ENCODE results near the gene LENG9. TPM values are rescaled to one million over a fixed set of nuclear protein-coding genes. Genes with fewer than 3 reads are reported as not detected.

LENG9 gene
- total RNA-seq, 1 experiment from 2014 or later, result 8.2 TPM

DNA sequence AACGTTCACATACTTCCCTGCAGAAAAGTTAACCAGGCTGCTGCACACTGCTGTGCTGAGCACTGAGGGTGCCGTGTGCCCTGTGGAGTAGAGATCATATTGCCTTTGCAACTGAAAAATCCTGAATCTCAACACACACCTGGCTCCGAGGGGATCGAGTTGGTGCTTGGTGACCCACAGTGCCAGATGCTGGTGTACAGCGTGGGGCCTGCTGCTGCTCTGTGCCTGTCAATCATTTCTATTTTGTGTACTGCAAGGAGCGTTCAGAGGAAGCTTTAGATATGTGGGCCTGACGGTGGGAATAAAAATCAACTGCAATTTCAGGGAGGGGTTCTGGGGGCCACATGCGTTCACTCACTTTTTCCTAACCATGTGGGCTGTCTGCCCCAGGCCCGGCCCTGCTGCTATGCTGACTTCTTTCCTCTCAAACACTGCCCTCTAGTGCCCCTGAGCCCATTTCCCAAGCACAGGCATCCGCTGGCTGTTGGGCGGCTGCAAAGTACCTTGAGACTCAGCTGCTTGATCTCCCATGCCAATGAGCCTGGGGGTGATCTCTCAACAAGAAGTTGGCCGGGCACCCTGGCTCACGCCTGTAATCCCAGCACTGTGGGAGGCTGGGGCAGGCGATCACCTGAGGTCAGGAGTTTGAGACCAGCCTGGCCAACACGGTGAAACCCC lies 24.3 kb downstream of the LENG9 start:
- no peak for DNase-seq (ENCODE audit: low read depth)

DNA sequence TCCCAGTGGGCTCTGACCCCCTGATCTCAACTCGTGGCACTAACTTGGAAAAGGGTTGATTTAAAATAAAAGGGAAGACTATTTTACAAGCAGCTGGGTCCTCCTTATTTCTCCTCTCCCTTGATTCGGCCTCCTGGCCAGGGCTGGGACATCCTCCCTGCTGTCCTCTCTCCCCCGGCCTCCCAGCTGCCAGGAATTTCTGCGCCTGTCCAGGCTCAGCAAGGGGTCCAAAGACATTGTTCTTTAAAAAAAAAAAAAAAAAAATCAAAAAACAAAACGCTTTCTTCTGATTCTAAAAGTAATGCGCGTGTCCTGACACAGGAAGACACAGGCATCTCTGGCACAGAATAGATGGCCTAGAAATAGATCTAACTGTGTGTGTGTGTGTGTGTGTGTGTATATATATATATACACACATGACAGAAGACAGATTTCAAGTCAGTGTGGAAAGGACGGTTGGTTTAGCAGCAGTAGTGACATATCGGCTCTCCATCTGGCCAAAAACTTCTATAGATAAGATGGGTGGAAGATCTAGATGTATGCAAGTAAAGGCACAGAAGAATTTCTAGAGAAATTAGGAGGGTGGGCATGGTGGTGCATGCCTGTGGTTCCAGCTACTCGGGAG lies 26.8 kb downstream of the LENG9 start:
- no peak for DNase-seq (ENCODE audit: low read depth)

DNA sequence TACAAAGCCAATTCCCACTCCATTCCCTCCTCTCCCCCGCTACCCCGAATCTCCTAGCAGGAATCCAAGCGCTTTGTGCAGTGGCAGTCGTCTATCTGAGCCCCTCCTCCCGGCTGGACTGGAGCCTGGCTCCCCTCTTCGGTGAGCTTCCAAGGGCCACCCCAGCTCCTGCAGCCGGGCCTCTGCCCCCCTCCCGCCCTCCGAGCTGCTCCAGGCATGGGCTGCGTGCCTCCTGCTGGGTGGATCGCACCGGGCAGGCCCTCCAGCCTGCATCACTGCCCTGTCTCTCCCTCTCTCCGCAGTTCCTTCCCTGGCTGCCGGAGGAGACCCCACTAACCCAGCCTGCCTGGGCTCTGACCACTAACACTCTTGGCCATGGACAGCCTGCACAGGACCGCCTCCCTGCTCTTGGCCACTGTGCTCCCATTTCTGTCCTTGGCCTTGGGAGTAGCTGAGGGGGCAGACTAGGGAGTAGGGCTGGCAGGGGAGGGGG lies 27.5 kb downstream of the LENG9 start:
- no peak for DNase-seq (ENCODE audit: low read depth)

DNA sequence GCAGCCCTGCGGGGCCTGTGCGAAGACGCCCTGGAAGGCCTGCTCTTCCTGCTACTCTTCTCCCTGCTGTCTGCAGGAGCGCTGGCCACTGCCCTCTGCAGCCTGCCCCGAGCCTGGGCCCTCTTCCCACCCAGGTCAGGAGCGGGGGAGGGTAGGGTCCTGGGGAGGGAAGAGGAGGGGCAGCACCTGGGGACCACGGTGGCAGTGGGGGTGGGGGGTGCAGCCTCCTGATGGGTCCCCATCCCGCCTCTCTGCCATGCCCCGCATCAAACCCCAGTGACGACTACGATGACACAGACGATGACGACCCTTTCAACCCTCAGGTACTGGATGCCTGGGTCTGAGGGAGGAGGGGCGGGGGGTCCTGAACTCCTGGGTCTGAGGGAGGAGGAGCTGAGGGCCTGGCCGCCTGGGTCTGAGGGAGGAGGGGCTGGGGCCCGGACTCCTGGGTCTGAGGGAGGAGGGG lies 28.0 kb downstream of the LENG9 start:
- DNase-seq (ENCODE audit: low read depth), result no peak

DNA sequence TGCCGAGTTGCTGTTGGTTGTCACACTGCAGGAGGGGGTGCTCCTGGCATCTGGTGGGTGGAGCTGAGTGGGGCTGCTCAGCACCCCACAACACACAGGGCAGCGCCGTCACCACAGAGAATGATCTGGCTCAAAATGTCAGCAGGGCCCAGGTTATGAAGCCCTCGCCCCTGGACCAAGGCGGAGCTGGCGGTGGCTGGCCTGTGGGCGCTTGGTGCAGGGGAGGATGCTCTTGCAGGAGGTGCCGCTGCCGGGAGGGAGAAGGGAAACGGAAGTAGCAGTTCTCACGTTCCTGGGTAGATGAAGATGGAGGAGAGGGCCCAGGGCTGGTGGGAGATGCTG lies 28.7 kb downstream of the LENG9 start:
- no peak for DNase-seq (ENCODE audit: low read depth)

DNA sequence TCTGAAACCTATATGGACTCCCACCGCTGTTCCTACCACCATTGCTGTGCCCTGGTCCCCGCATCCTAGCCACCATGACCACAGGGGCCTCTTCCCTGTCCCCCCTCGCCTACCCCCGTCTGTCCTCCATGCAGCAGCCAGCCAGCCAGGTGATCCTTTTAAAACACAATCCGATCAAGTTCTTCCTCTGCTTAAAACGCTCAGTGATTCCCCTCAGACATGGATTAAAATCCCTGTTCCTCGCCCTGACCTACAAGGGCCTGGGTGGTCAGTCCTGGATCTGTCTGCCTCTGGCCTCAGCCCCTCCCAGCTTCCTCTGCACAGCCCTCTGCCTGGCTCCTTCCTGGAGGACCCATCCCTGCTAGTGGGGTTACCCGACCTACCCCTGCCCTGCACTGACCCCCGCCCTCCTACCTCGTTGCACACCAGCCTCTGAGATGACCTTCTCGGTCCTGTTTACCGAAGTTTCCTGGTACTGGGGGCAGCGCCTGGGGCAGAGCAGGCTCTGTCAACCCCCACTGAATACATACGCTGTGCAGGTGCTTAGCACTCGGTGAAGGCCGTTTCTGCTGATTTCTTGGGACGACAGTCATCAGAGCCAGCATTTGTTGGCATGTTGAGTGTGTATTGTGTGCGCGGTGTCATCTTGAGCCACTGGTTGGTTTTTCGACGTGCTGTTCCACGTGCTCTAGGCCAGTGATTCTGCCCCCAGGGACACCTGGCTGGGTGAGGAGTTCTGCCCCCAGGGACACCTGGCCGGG lies 29.3 kb downstream of the LENG9 start:
- no peak for DNase-seq (ENCODE audit: low read depth)

DNA sequence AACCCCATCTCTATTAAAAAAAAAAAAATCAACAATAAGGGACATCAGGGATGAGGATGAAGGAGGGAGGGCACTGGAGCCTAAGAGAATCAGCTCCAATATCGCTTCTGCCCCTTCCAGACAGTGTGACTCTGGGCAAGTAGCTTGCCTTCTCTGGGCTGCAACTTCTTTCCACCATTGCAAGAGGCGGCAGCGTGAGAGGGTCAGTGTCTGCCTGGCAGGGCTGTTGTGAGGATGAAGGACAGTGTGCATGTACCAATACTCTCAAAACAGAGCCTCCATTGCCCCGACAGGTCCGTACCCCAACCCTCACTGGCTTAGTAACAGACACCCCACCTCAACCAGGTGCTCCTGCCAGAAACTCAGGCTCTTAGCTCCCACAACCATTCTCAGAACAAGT lies 29.9 kb downstream of the LENG9 start:
- no peak for DNase-seq (ENCODE audit: low read depth)

DNA sequence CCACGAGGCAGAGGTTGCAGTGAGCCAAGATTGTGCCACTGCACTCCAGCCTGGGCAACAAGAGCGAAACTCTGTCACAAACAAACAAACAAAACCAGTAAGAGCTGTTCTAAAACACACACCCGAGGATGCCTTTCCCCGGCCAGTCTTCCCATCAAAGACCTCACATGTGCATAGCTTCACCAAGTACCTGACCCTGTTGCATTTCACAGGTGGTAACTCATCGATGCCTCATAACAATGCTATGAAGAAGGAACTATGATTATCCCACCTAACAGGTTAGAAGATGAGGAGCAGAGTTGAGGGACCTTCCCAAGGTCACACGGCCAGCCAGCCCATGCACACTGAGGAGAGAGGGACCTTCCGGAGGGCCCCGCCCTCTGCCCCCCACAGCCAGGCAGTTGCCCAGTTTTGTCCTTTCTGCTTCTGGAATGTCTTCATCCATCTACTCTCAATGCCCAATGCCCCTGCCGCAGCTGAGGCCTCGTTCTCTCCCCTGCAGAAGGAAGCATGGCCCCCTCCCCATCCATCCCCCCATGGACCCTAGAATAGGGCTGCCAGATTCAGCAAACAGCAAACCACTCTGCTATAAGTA lies 31.3 kb downstream of the LENG9 start:
- DNase-seq (ENCODE audit: low read depth), result no peak

DNA sequence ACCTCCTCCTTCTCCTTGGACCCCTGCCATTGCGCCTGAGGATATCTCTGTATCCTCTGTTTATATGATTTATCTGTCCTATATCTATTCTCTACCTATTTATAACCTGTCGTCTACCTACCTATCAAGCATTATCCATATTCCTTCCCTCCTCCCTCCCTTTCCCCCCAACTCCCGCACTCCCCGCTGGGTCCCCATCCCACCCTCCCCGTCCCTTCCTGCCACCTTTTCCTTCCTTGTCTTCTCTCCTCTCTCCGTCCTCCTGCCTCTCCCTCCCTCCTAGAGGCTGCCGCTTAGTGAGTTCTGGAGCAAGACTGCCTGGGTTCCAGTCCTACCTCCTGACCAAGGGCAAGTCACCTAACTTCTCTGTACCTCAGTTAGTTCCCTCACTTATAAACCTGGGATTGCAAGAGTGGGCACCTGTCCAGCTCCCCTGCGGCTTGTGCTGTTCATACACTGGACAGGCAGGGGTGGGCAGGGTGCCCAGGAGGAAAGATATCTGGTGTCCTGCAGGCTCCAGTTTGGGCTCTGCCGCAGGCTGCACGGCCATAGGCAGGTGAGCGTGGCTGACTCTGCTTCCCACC lies 32.2 kb downstream of the LENG9 start:
- DNase-seq (ENCODE audit: low read depth), result no peak

DNA sequence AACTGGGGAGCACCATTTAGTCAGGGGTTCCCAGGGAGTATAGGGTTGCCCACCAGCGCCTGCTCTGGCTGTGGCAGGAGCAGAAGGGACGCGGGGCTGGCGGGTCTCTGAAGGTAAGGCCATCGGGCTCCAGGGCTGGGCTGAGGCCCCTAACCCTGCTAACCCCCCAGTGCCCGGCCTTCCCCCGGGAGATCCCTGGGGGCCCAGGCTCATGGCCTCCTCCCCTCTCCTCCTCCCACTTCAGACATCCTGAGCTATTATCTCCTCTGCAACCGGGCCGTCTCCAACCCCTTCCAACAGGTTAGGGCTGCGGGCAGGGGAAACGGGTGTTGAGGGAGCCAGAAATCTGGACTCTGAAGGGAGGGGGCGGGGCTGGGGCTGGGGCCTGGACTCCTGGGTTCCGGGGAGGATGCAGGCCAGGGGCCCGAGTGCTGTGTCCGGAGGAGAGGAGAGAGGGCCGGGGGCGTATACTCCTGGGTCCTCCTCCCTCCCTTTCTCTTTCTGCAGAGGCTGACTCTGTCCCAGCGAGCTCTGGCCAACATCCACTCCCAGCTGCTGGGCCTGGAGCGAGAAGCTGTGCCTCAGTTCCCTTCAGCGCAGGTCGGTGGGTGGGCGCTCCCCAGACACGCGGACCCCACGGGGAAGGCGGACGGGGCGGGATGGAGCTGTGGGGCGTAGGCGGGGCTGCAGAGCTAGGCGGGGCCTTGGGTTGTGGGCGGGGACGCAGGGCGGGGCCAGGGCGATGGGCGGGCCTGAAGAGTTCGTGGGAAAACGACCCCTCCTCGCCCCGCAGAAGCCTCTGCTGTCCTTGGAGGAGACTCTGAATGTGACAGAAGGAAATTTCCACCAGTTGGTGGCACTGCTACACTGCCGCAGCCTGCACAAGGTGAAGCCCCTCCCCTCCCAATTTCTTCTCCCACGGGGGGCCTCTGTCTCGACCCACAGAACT lies 33.0 kb downstream of the LENG9 start:
- no peak for DNase-seq (ENCODE audit: low read depth)

DNA sequence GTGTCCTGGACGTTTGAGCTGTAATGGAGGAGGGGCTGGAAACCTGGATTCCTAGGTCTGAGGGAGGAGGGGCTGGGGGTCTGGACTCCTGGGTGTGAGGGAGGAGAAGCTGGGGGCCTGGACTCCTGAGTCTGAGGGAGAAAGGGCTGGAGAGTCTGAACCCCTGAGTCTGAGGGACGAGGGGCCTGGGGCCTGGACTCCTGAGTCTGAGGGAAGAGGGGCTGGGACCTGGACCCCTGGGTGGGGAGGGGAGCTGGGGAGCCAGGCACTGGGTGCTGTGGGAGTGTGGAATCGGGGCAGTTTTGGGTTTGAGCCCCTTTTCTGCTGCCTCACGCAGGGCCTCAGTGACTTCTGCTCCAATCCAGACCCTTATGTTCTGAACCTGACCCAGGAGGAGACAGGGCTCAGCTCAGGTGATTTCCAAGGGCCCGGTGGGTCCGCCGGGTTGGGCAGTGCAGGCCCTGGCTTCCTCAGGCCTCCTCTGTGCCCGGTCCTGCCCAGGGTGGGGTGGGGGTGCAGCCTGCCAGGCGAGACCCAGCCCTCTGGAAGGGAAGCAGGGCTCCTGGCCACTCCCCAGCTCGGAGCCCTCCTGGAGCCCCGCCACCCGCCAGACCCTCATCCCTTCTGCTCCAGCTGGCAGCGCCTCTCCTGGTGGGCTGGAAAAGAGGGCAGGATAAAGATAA lies 33.9 kb downstream of the LENG9 start:
- DNase-seq (ENCODE audit: low read depth), result no peak

DNA sequence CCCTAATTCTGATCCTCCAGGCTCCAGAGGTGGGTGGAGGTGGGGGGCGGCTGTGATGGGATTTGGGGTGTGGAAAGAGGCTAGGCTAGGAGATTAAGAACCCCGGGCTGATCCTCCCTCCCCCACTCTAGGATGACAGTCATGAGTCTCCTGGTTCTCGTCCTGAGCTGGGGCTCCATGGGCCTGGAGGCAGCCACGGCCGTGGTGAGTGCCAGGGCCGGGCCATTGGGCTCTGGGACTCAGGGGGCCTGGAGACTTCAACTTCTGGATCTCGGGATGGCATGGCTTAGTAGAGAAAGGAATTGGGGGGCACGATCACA lies 34.4 kb downstream of the LENG9 start:
- no peak for DNase-seq (ENCODE audit: low read depth)

DNA sequence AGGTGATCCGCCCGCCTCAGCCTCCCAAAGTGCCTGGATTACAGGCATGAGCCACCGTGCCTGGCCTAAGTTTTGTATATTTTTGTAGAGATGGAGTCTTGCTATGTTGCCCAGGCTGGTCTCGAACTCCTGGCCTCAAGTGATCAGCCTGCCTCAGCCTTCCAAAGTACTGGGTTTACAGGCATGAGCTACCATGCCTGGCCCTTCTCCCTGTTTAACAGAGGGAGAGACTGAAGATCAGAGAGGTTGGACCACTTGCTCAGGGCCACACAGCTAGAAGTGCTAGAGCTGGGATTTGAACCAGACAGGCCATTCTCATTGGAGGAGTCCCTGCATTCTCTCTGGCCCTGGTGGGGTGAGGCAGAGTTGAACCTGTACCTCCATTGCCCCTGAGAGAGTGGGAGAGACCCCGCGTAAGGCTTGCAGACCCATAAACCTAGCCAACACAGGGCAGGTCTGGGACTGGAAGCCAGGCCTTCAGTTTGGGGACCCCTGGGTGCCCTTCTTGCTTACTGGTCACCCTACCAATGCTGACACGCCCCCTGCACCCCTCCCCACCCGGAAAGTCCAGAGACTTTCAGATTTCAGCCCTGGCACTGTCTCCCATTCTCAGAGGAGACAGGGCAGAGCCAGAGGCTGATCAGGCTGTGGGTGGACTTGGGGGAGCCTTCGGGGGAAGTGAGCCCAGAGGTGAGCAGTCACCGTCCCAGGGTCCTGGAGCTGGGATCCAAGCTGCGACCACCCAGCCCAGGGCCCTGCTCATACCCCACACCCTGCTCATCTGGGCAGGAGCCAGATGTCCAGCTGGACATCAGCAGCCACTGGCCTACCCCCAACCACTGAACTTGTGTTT lies 35.0 kb downstream of the LENG9 start:
- DNase-seq (ENCODE audit: low read depth), result no peak

DNA sequence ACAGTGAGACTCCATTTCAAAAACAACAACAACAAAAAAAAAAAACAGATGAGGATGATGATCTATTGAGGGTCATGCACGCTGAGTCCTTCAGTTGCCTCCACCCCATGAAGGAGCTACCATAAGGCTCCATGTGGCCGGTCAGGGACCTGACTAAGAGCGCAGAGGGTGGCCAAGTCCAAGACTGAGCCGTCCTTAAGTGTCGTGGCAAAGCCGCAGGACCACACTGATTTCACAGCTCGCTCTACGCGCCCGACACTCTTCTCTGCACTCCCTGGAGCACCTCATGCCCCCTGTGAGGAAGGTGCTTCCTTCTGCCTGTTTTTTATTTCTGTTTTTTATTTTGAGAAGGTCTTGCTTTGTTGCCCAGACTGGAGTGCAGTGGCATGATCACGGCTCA lies 36.0 kb downstream of the LENG9 start:
- no peak for DNase-seq (ENCODE audit: low read depth)

DNA sequence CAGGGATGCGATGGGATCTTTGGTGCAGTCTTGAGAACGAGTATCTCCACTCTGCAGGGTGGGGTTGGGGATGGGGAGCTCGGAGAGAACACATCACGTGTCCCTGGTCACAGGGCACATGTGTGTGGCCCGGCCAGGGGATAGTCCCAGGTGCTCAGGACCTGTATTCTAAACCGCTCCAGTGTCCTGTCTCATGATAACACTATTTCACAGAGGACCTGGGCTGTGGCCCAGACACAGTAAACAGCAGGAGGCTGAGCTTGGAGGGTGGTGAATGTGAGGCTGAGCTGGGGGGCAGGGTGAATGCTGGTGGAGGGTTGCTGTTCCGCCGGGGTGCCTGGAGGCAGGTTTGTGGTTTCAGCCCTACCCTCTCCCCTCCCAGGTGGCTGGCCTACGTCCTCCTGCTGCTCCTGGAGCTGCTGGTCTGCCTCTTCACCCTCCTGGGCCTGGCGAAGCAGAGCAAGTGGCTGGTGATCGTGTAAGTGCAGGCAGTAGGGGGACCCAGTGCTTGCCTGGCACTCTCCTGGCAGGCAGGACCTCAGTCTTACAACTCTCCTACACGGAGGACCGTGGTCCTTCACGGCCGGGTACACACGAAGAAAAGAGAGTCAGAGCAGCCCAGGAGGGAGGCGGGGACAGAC lies 37.2 kb downstream of the LENG9 start:
- DNase-seq (ENCODE audit: low read depth), result no peak

DNA sequence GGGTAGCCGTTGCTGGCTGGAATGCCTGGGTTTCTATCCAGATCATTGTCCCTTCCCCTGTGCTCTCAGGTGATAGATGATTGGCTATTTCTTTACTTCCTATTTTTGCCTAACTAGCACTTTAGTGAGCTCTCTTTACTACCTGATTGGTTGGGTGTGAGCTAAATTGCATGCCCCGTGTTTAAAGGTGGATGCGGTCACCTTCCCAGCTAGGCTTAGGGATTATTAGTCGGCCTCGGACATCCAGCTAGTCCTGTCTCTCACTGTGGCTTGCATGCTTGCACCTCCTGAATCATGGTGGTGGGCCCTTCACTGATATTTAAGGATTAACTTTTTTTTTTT lies 38.2 kb downstream of the LENG9 start:
- no peak for DNase-seq (ENCODE audit: low read depth)

DNA sequence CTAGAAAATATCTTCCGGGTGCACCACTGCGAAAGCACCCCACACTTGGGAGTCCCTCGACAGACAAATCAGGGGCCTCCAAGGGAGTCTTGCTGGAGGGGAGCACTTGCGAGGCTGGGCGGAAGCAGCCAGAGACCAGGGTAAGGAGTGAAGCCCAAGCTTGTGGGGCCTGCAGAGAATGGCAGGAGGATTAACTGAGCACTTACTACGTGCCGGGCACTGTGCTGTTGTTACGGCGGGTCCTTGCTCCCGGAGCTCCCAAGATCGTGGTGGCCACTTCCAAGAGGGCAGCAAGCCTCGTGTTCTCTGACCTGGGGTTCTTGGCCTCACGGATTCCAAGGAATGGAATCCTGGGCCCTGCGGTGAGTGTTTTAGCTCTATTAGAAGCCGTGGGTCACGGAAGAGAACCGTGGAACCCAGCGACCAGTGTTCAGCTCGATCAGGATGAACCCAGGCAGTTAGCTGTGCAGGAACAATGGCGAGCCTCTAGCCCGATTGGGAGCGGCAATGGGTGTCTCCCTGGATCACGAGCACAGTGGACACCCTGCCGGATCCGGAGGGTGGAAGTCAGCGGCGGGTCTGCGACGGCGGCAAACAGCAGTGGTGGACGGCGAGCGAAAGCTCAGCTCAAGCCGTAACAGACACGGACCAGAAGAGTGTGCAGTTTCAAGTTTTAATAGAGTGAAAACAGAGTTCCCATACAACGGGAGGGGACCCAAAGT lies 38.8 kb downstream of the LENG9 start:
- no peak for DNase-seq (ENCODE audit: low read depth)

DNA sequence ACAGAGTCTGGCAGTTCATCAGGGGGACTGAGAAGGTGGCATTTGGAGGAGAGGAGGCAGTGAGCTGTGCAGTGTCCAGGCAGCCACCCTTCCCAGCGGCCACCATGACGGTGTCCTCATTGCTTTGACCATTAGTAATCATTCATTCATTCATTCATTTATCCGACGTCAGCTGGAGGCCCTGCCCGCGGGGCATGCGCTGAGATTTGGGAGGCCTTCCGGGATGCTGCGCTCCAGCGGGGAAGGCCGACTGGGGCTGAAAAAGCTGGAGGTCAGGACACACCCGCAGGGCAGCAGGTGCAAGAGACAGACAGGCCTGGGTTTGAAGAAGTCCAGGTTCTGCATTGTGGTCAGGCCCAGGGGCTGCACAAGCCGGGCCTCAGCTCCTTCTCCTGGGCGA lies 39.4 kb downstream of the LENG9 start:
- no peak for DNase-seq (ENCODE audit: low read depth)
